HEK293 (cell line): ENCODE data around the gene HOXD9.

Source experiments
- CTCF ChIA-PET: fragments of 350-600 bp; formaldehyde crosslinking; extraction: SDS; loops from one replicate; lab custom pipeline; 2021; ENCODE audit warnings: antibody characterized with exemption; lab: Yijun Ruan, JAX
- POLR2A ChIA-PET: fragments of 300-600 bp; formaldehyde crosslinking; extraction: SDS; loops from one replicate; lab custom pipeline; 2020; ENCODE audit warnings: antibody characterized with exemption, inconsistent platforms; lab: Yijun Ruan, JAX
- H3K27ac ChIP-seq: fragments of 200-500 bp; sonication (Bioruptor generic); 2 replicates; pipeline ENCODE4 v1.5.1; 2014; ENCODE audit warnings: low read depth, low read length, control low read depth, inconsistent platforms; ENCODE audit errors: extremely low read depth
- H3K36me3 ChIP-seq, 2 experiments: fragments of 200-500 bp in 1 of 2; sonication (Bioruptor generic) in 1 of 2; 1 replicate in 1 of 2; 2 replicates in 1 of 2; pipeline ENCODE4 v1.5.1; 2014 to 2017; ENCODE audit warnings: inconsistent platforms in 2 of 2, low read length in 2 of 2; ENCODE audit not compliant: control insufficient read depth in 2 of 2, insufficient read depth in 1 of 2
- H3K4me1 ChIP-seq: fragments of 200-500 bp; sonication (Bioruptor generic); 2 replicates; pipeline ENCODE4 v1.5.1; 2014; ENCODE audit warnings: mild to moderate bottlenecking, low read length, inconsistent platforms; ENCODE audit not compliant: control insufficient read depth, insufficient read depth
- H3K4me3 ChIP-seq: 2 replicates; pipeline ENCODE4 v1.5.1; 2011; ENCODE audit warnings: low read depth, mild to moderate bottlenecking, control low read depth, low read length, moderate library complexity
- H3K9me3 ChIP-seq: fragments of 200-500 bp; sonication (Bioruptor generic); 2 replicates; pipeline ENCODE4 v1.5.1; 2014; ENCODE audit warnings: low read depth, low read length, inconsistent platforms; ENCODE audit not compliant: control insufficient read depth, insufficient read depth
- CTCF ChIP-seq: fragments of 450-650 bp; formaldehyde crosslinking; IDR thresholded peaks from 2 replicates; pipeline ENCODE4 v1.5.1; 2016; ENCODE audit warnings: missing biosample characterization, missing genetic modification characterization
- GLIS2 ChIP-seq: fragments of 450-650 bp; formaldehyde crosslinking; IDR thresholded peaks from 2 replicates; pipeline ENCODE4 v1.5.1; 2016; ENCODE audit warnings: missing biosample characterization, missing genetic modification characterization
- MZF1 ChIP-seq: fragments of 450-650 bp; formaldehyde crosslinking; IDR thresholded peaks from 2 replicates; pipeline ENCODE4 v1.5.1; 2017; ENCODE audit warnings: missing biosample characterization, missing genetic modification characterization, borderline replicate concordance
- PRDM6 ChIP-seq: fragments of 450-650 bp; formaldehyde crosslinking; IDR thresholded peaks from 2 replicates; pipeline ENCODE4 v1.5.1; 2017; ENCODE audit warnings: missing biosample characterization, missing genetic modification characterization
- TRIM28 ChIP-seq: IDR thresholded peaks from 2 replicates; pipeline ENCODE4 v1.6.1; 2011; ENCODE audit warnings: low read length, control low read depth, borderline replicate concordance
- ZBTB17 ChIP-seq: fragments of 450-650 bp; formaldehyde crosslinking; IDR thresholded peaks from 2 replicates; pipeline ENCODE4 v1.5.1; 2016; ENCODE audit warnings: missing biosample characterization, missing genetic modification characterization
- ZBTB20 ChIP-seq: fragments of 450-650 bp; formaldehyde crosslinking; IDR thresholded peaks from 2 replicates; pipeline ENCODE4 v1.5.1; 2016; ENCODE audit warnings: missing biosample characterization, missing genetic modification characterization
- ZBTB26 ChIP-seq: fragments of 450-650 bp; formaldehyde crosslinking; optimal IDR thresholded peaks from 2 replicates; pipeline ENCODE3; 2016; ENCODE audit warnings: missing biosample characterization, mild to moderate bottlenecking, missing genetic modification characterization
- ZBTB48 ChIP-seq: fragments of 450-650 bp; formaldehyde crosslinking; IDR thresholded peaks from 2 replicates; pipeline ENCODE4 v1.5.1; 2016; ENCODE audit warnings: missing biosample characterization, missing genetic modification characterization
- ZNF2 ChIP-seq: fragments of 450-650 bp; formaldehyde crosslinking; IDR thresholded peaks from 2 replicates; pipeline ENCODE4 v1.5.1; 2016; ENCODE audit warnings: missing biosample characterization, missing genetic modification characterization
- ZNF23 ChIP-seq: fragments of 450-650 bp; formaldehyde crosslinking; IDR thresholded peaks from 2 replicates; pipeline ENCODE4 v1.5.1; 2016; ENCODE audit warnings: missing biosample characterization, missing genetic modification characterization, borderline replicate concordance
- ZNF37A ChIP-seq: fragments of 450-650 bp; IDR thresholded peaks from 2 replicates; pipeline ENCODE4 v1.5.1; 2018; ENCODE audit warnings: missing biosample characterization, missing genetic modification characterization
- ZNF433 ChIP-seq: fragments of 450-650 bp; formaldehyde crosslinking; IDR thresholded peaks from 2 replicates; pipeline ENCODE4 v1.5.1; 2016; ENCODE audit warnings: missing biosample characterization, missing genetic modification characterization, low read depth
- ZNF48 ChIP-seq: fragments of 450-650 bp; formaldehyde crosslinking; IDR thresholded peaks from 2 replicates; pipeline ENCODE4 v1.5.1; 2016; ENCODE audit warnings: missing biosample characterization, missing genetic modification characterization
- ZNF624 ChIP-seq: fragments of 450-650 bp; formaldehyde crosslinking; IDR thresholded peaks from 2 replicates; pipeline ENCODE4 v1.5.1; 2017; ENCODE audit warnings: missing biosample characterization, missing genetic modification characterization
- ZNF654 ChIP-seq: fragments of 450-650 bp; formaldehyde crosslinking; IDR thresholded peaks from 2 replicates; pipeline ENCODE4 v1.5.1; 2016; ENCODE audit warnings: low read depth, missing biosample characterization, missing genetic modification characterization
- ZNF701 ChIP-seq: fragments of 450-650 bp; formaldehyde crosslinking; IDR thresholded peaks from 2 replicates; pipeline ENCODE4 v1.5.1; 2016; ENCODE audit warnings: missing biosample characterization, missing genetic modification characterization
- TF ChIP-seq, protein P1 (sequence below): fragments of 450-650 bp; formaldehyde crosslinking; IDR thresholded peaks from 2 replicates; pipeline ENCODE4 v1.5.1; 2016; ENCODE audit warnings: missing biosample characterization, missing genetic modification characterization
- TF ChIP-seq, protein P2 (sequence below): fragments of 450-650 bp; formaldehyde crosslinking; IDR thresholded peaks from 2 replicates; pipeline ENCODE4 v1.5.1; 2016; ENCODE audit warnings: missing biosample characterization, missing genetic modification characterization
- TF ChIP-seq, protein P3 (sequence below): fragments of 450-650 bp; formaldehyde crosslinking; IDR thresholded peaks from 2 replicates; pipeline ENCODE4 v1.5.1; 2016; ENCODE audit warnings: missing biosample characterization, missing genetic modification characterization
- TF ChIP-seq, protein P4 (sequence below): fragments of 450-650 bp; formaldehyde crosslinking; IDR thresholded peaks from 2 replicates; pipeline ENCODE4 v1.5.1; 2016; ENCODE audit warnings: missing biosample characterization, missing genetic modification characterization, borderline replicate concordance

The HOXD9 gene

GRCh38 chr2:176135035-176135440, 12.5 kb downstream of the HOXD9 start (continued):
- TF ChIP-seq, protein P1, sequence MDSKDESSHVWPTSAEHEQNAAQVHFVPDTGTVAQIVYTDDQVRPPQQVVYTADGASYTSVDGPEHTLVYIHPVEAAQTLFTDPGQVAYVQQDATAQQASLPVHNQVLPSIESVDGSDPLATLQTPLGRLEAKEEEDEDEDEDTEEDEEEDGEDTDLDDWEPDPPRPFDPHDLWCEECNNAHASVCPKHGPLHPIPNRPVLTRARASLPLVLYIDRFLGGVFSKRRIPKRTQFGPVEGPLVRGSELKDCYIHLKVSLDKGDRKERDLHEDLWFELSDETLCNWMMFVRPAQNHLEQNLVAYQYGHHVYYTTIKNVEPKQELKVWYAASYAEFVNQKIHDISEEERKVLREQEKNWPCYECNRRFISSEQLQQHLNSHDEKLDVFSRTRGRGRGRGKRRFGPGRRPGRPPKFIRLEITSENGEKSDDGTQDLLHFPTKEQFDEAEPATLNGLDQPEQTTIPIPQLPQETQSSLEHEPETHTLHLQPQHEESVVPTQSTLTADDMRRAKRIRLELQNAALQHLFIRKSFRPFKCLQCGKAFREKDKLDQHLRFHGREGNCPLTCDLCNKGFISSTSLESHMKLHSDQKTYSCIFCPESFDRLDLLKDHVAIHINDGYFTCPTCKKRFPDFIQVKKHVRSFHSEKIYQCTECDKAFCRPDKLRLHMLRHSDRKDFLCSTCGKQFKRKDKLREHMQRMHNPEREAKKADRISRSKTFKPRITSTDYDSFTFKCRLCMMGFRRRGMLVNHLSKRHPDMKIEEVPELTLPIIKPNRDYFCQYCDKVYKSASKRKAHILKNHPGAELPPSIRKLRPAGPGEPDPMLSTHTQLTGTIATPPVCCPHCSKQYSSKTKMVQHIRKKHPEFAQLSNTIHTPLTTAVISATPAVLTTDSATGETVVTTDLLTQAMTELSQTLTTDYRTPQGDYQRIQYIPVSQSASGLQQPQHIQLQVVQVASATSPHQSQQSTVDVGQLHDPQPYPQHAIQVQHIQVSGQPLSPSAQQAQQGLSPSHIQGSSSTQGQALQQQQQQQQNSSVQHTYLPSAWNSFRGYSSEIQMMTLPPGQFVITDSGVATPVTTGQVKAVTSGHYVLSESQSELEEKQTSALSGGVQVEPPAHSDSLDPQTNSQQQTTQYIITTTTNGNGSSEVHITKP (tag by site-specific recombination), result peak; percentile 58
- peak; percentile 87 for TF ChIP-seq PRDM6
- TF ChIP-seq ZBTB48 (tag by site-specific recombination), result peak; percentile 33; the same call in 1 of the 2 replicates
- TF ChIP-seq ZNF37A (tag by site-specific recombination), result no peak
- peak; percentile 13; the same call in 1 of the 2 replicates for TF ChIP-seq ZBTB17 (tag by site-specific recombination)
- TF ChIP-seq TRIM28, result no peak

GRCh38 chr2:176136374-176137251, 14.1 kb downstream of the HOXD9 start:
- H3K4me1 ChIP-seq, result peaks cover 11% of the 10 kb centered on the region
- POLR2A ChIA-PET, result interaction anchor here (0.7 to 1.6 kb wide), 7 partner anchors 12 to 483 kb away, joined by 3 to 10 read pairs (median 3); partner anchors contain the start of gene HOXD4
- TF ChIP-seq, protein P2, sequence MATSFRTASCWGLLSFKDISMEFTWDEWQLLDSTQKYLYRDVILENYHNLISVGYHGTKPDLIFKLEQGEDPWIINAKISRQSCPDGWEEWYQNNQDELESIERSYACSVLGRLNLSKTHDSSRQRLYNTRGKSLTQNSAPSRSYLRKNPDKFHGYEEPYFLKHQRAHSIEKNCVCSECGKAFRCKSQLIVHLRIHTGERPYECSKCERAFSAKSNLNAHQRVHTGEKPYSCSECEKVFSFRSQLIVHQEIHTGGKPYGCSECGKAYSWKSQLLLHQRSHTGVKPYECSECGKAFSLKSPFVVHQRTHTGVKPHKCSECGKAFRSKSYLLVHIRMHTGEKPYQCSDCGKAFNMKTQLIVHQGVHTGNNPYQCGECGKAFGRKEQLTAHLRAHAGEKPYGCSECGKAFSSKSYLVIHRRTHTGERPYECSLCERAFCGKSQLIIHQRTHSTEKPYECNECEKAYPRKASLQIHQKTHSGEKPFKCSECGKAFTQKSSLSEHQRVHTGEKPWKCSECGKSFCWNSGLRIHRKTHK (tag by site-specific recombination), result no peak
- TF ChIP-seq ZNF701 (tag by site-specific recombination) (no peak), ZNF23 (no peak), MZF1 (tag by site-specific recombination) (no peak), ZNF433 (tag by site-specific recombination) (no peak), CTCF (tag by site-specific recombination) (peak; percentile 64), ZNF48 (tag by site-specific recombination) (no peak), ZNF2 (tag by site-specific recombination) (peak; percentile 15; the same call in 1 of the 2 replicates), ZNF654 (tag by site-specific recombination) (no peak), GLIS2 (peak; percentile 79), ZNF624 (tag by site-specific recombination) (no peak), ZBTB20 (tag by site-specific recombination) (0 out of 2 replicates have a peak, but pooled peaks have one; percentile 36), ZBTB48 (tag by site-specific recombination) (peak; percentile 19; the same call in 1 of the 2 replicates), ZBTB26 (tag by site-specific recombination) (peak; percentile 37)
- TF ChIP-seq, protein P3, sequence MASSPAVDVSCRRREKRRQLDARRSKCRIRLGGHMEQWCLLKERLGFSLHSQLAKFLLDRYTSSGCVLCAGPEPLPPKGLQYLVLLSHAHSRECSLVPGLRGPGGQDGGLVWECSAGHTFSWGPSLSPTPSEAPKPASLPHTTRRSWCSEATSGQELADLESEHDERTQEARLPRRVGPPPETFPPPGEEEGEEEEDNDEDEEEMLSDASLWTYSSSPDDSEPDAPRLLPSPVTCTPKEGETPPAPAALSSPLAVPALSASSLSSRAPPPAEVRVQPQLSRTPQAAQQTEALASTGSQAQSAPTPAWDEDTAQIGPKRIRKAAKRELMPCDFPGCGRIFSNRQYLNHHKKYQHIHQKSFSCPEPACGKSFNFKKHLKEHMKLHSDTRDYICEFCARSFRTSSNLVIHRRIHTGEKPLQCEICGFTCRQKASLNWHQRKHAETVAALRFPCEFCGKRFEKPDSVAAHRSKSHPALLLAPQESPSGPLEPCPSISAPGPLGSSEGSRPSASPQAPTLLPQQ (tag by site-specific recombination), result peak; percentile 42
- TF ChIP-seq, protein P4, sequence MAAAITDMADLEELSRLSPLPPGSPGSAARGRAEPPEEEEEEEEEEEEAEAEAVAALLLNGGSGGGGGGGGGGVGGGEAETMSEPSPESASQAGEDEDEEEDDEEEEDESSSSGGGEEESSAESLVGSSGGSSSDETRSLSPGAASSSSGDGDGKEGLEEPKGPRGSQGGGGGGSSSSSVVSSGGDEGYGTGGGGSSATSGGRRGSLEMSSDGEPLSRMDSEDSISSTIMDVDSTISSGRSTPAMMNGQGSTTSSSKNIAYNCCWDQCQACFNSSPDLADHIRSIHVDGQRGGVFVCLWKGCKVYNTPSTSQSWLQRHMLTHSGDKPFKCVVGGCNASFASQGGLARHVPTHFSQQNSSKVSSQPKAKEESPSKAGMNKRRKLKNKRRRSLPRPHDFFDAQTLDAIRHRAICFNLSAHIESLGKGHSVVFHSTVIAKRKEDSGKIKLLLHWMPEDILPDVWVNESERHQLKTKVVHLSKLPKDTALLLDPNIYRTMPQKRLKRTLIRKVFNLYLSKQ (tag by site-specific recombination), result no peak

More at GRCh38 chr2:176136374-176137251, 14.1 kb downstream of the HOXD9 start:
- Histone ChIP-seq H3K36me3 (no peaks in the 10 kb centered on the region), H3K4me3 (peak overlapping the region; percentile 72), H3K27ac (peak overlapping the region; percentile 98), H3K9me3 (no peaks in the 10 kb centered on the region)
- CTCF ChIA-PET, result interaction anchor here (0.6 to 2.7 kb wide), 11 partner anchors 9 to 1012 kb away, joined by 3 to 12 read pairs (median 3); no protein-coding TSS in a partner anchor
